ENCODE data around the gene TNFRSF17. TPM values are rescaled to one million over a fixed set of nuclear protein-coding genes. Genes with fewer than 3 reads are reported as not detected.

TNFRSF17 gene
- total RNA-seq, 4 donors from 2014 or later = not detected

GRCh38 chr16:12009922-12010321, 44.9 kb downstream of the TNFRSF17 start:
- DNase-seq (ENCODE audit: low spot score in 2 of 2) = no peak
- Histone ChIP-seq H3K36me3 (peaks cover 0 to 26% (median 0%) of the 10 kb centered on the region in 3 donors), H3K27ac (peak overlapping the region in 3 of 4 donors; percentile 48 to 75 (median 65)), H3K9me3 (no peaks in the 10 kb centered on the region), H3K27me3 (no peaks in the 10 kb centered on the region), H3K4me3 (no peak overlapping the region), H3K4me1 (peaks cover 0 to 6% (median 0%) of the 10 kb centered on the region in 4 donors)
- 79 to 97% methylated on average over 2 of the region's 2 CpGs for WGBS, 2 donors
- no peak for TF ChIP-seq CTCF (IDR thresholded peaks at IDR 0.05)
- no peak for TF ChIP-seq POLR2A (IDR thresholded peaks at IDR 0.05)
- no peak for TF ChIP-seq EP300 (IDR thresholded peaks at IDR 0.05)

GRCh38 chr16:12010388-12011251, 45.6 kb downstream of the TNFRSF17 start:
- peak overlapping the region in 2 of 4 donors; percentile 65 to 75 for H3K27ac ChIP-seq
- WGBS, 2 donors = 66 to 72% methylated on average over 13 of the region's 13 CpGs
- no peak overlapping the region for H3K4me3 ChIP-seq

GRCh38 chr16:12011565-12011964, 46.6 kb downstream of the TNFRSF17 start:
- Histone ChIP-seq H3K27me3 (no peaks in the 10 kb centered on the region), H3K9me3 (no peaks in the 10 kb centered on the region), H3K4me1 (peaks cover 0 to 6% (median 0%) of the 10 kb centered on the region in 4 donors), H3K36me3 (peaks cover 0 to 17% (median 0%) of the 10 kb centered on the region in 3 donors), H3K27ac (peak overlapping the region in 2 of 4 donors; percentile 65 to 73), H3K4me3 (no peak overlapping the region)
- no peak for DNase-seq (ENCODE audit: low spot score in 2 of 2)
- WGBS, 2 donors = 88 to 89% methylated on average over 4 of the region's 4 CpGs
- no peak for TF ChIP-seq CTCF (IDR thresholded peaks at IDR 0.05)
- no peak for TF ChIP-seq POLR2A (IDR thresholded peaks at IDR 0.05)
- no peak for TF ChIP-seq EP300 (IDR thresholded peaks at IDR 0.05)

More at GRCh38 chr16:12010388-12011251, 45.6 kb downstream of the TNFRSF17 start:
- peaks cover 0 to 6% (median 0%) of the 10 kb centered on the region in 4 donors for H3K4me1 ChIP-seq
- H3K9me3 ChIP-seq = no peaks in the 10 kb centered on the region
- no peaks in the 10 kb centered on the region for H3K27me3 ChIP-seq
- peak in 1 of 2 donors; percentile 17 for TF ChIP-seq POLR2A (IDR thresholded peaks at IDR 0.05)
- no peak for TF ChIP-seq CTCF (IDR thresholded peaks at IDR 0.05)
- peak; percentile 65 to 85 for TF ChIP-seq EP300 (IDR thresholded peaks at IDR 0.05)
- H3K36me3 ChIP-seq = peaks cover 0 to 19% (median 0%) of the 10 kb centered on the region in 3 donors
- peak in 1 of 2 donors; percentile 36 for DNase-seq (ENCODE audit: low spot score in 2 of 2)

GRCh38 chr16:12016291-12016947, 51.4 kb downstream of the TNFRSF17 start:
- TF ChIP-seq CTCF (IDR thresholded peaks at IDR 0.05) (no peak), POLR2A (IDR thresholded peaks at IDR 0.05) (no peak), EP300 (IDR thresholded peaks at IDR 0.05) (no peak)
- H3K27ac ChIP-seq = no peak overlapping the region

GRCh38 chr16:12017558-12017957, 52.5 kb downstream of the TNFRSF17 start:
- WGBS, 2 donors = 51 to 63% methylated on average over 5 of the region's 5 CpGs
- Histone ChIP-seq H3K4me1 (no peaks in the 10 kb centered on the region), H3K27me3 (no peaks in the 10 kb centered on the region), H3K9me3 (no peaks in the 10 kb centered on the region), H3K36me3 (no peaks in the 10 kb centered on the region), H3K4me3 (no peak overlapping the region), H3K27ac (no peak overlapping the region)
- no peak for DNase-seq (ENCODE audit: low spot score in 2 of 2)
- TF ChIP-seq EP300 (IDR thresholded peaks at IDR 0.05) (no peak), POLR2A (IDR thresholded peaks at IDR 0.05) (no peak), CTCF (IDR thresholded peaks at IDR 0.05) (no peak)

More at GRCh38 chr16:12016291-12016947, 51.4 kb downstream of the TNFRSF17 start:
- H3K9me3 ChIP-seq = no peaks in the 10 kb centered on the region
- no peak overlapping the region for H3K4me3 ChIP-seq
- 86 to 88% methylated on average over 4 of the region's 4 CpGs for WGBS, 2 donors
- no peak for DNase-seq (ENCODE audit: low spot score in 2 of 2)
- no peaks in the 10 kb centered on the region for H3K4me1 ChIP-seq
- no peaks in the 10 kb centered on the region for H3K36me3 ChIP-seq
- no peaks in the 10 kb centered on the region for H3K27me3 ChIP-seq

All from tibial nerve (tissue), 4 donors.